Upper lobe of left lung (tissue), 6 donors: ENCODE results near the gene HIVEP2. TPM values are rescaled to one million over a fixed set of nuclear protein-coding genes. Genes with fewer than 3 reads are reported as not detected.

Experiments
- ATAC-seq, 2 donors: fragments of 200-7000 bp; cut with Tn5 transposase; one replicate each; pipeline ENCODE4 v1.9.1; 2022; ENCODE audit warnings: mild to moderate bottlenecking in 2 of 2, moderate library complexity in 2 of 2; ENCODE audit not compliant: low FRiP score in 2 of 2
- DNase-seq, 2 donors: peaks; one replicate each; pipeline ENCODE4 v3.0.0-alpha.2; 2019 to 2020
- H3K27ac ChIP-seq, 4 donors: fragments of 200-600 bp; sonication (generic); one replicate each; pipeline ENCODE4 v1.5.1; 2016 to 2019
- H3K27me3 ChIP-seq, 4 donors: fragments of 200-600 bp; sonication (generic); one replicate each; pipeline ENCODE4 v1.5.1; 2017 to 2019
- H3K36me3 ChIP-seq, 4 donors: fragments of 200-600 bp; sonication (generic); one replicate each; pipeline ENCODE4 v1.5.1; 2016 to 2019
- H3K4me1 ChIP-seq, 4 donors: fragments of 200-600 bp; sonication (generic); one replicate each; pipeline ENCODE4 v1.5.1; 2018 to 2019
- H3K4me3 ChIP-seq, 4 donors: fragments of 200-600 bp; sonication (generic); one replicate each; pipeline ENCODE4 v1.5.1; 2017 to 2019; ENCODE audit warnings: mild to moderate bottlenecking in 2 of 4, moderate library complexity in 1 of 4
- H3K9me3 ChIP-seq, 4 donors: fragments of 200-600 bp; sonication (generic); one replicate each; pipeline ENCODE4 v1.5.1; 2018 to 2019
- EP300 ChIP-seq, 4 donors: sonication (generic); formaldehyde crosslinking; IDR thresholded peaks; one replicate each; pipeline ENCODE4 v1.5.1; 2017; ENCODE audit warnings: antibody characterized with exemption in 4 of 4, control low read depth in 2 of 4
- POLR2A ChIP-seq, 4 donors: fragments of 450-650 bp; IDR thresholded peaks; one replicate each; pipeline ENCODE4 v1.5.1; 2016 to 2017; ENCODE audit warnings: antibody characterized with exemption in 4 of 4, mild to moderate bottlenecking in 2 of 4
- POLR2AphosphoS5 ChIP-seq, 2 donors: sonication (generic); formaldehyde crosslinking; IDR thresholded peaks; one replicate each; pipeline ENCODE4 v1.5.1; 2017; ENCODE audit warnings: antibody characterized with exemption in 2 of 2
- WGBS, 2 donors: methylation state at CpG; one replicate each; pipeline ENCODE4 v1.1.5; 2017 to 2018; 5-methylcytosine and 5-hydroxymethylcytosine counted together
- total RNA-seq, 6 donors: library from RNA; depleted of rRNA in 4 of 6; stranded (reverse); fragments of >200 nt in 4 of 6; gene quantifications; one replicate each; pipeline versions ENCODE4 v1.1.0 to v1.2.1, GENCODE V29; 2016 to 2021
- TF ChIP-seq, protein P1 (sequence below), 6 experiments: fragments of 450-650 bp in 4 of 6; fragments of 200-600 bp in 2 of 6; sonication (generic) in 2 of 6; IDR thresholded peaks; one replicate each; pipeline ENCODE4 v1.5.1; 2016 to 2019; ENCODE audit warnings: antibody characterized with exemption in 6 of 6
- donor health status: DM: no; HTN: no; CAD: no; lungs with moderate emphysema.
- donor health status: DM: no; HTN: yes; CAD: no; lungs with severe emphysema.

HIVEP2 gene
- total RNA-seq, 6 donors from 2014 or later, result 10.4 to 32.5 (median 19.6) TPM

DNA sequence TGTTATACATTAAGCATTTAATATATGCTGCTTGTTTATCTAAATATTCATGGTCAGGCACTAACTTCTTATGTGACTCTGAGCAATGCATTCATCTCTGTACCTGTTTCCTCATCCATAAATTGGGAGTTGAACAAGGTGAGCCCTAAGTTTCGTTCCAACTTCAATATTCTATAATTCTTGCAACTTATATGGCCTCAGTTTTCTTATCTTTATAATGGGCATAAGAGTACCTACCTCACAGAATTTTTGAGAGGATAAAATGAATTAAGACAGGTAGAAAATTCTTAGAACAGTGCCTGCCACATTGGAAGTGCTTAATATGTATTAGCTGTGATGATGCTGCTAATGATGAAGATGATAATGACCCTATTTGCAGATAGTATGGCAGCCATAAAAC is 11.8 kb upstream of the HIVEP2 start:
- Histone ChIP-seq H3K27me3 (no peaks in the 10 kb centered on the region), H3K4me3 (no peak overlapping the region), H3K4me1 (no peaks in the 10 kb centered on the region), H3K27ac (no peak overlapping the region), H3K36me3 (no peaks in the 10 kb centered on the region), H3K9me3 (no peaks in the 10 kb centered on the region)
- ATAC-seq (no peak), DNase-seq (no peak)
- 90 to 100% methylated on average over 1 of the region's 1 CpG for WGBS, 2 donors
- TF ChIP-seq, protein P1, sequence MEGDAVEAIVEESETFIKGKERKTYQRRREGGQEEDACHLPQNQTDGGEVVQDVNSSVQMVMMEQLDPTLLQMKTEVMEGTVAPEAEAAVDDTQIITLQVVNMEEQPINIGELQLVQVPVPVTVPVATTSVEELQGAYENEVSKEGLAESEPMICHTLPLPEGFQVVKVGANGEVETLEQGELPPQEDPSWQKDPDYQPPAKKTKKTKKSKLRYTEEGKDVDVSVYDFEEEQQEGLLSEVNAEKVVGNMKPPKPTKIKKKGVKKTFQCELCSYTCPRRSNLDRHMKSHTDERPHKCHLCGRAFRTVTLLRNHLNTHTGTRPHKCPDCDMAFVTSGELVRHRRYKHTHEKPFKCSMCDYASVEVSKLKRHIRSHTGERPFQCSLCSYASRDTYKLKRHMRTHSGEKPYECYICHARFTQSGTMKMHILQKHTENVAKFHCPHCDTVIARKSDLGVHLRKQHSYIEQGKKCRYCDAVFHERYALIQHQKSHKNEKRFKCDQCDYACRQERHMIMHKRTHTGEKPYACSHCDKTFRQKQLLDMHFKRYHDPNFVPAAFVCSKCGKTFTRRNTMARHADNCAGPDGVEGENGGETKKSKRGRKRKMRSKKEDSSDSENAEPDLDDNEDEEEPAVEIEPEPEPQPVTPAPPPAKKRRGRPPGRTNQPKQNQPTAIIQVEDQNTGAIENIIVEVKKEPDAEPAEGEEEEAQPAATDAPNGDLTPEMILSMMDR (IDR thresholded peaks at IDR 0.05), result no peak
- no peak for TF ChIP-seq POLR2A (IDR thresholded peaks at IDR 0.05)
- TF ChIP-seq EP300 (IDR thresholded peaks at IDR 0.05), result no peak
- no peak for TF ChIP-seq POLR2AphosphoS5 (IDR thresholded peaks at IDR 0.05)

DNA sequence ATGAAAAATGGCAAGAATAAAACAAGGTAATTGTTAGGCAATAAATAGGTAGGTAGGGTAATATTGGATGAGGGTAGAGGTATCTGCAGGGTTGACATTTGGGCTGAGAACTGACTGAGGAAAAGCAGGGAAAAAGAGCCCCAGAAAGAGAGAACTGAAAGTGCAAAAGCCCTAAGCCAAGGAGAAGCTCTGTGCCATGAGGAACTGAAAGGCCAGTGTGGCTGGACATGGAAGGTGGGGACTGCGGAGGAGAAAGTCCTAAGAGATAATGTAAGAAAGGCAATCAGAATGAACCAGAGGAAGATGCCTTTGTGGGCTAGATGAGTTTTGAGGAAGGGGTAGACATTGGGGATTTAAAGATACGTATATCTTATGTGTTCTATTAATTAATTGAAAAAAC is 9.9 kb upstream of the HIVEP2 start:
- Histone ChIP-seq H3K36me3 (no peaks in the 10 kb centered on the region), H3K4me1 (no peaks in the 10 kb centered on the region), H3K4me3 (no peak overlapping the region), H3K27me3 (no peaks in the 10 kb centered on the region), H3K9me3 (no peaks in the 10 kb centered on the region), H3K27ac (no peak overlapping the region)
- no peak for TF ChIP-seq EP300 (IDR thresholded peaks at IDR 0.05)
- TF ChIP-seq, protein P1 (IDR thresholded peaks at IDR 0.05), result no peak
- DNase-seq (no peak), ATAC-seq (peak in 1 of 2 donors; percentile 75)
- 79 to 83% methylated on average over 2 of the region's 2 CpGs for WGBS, 2 donors

DNA sequence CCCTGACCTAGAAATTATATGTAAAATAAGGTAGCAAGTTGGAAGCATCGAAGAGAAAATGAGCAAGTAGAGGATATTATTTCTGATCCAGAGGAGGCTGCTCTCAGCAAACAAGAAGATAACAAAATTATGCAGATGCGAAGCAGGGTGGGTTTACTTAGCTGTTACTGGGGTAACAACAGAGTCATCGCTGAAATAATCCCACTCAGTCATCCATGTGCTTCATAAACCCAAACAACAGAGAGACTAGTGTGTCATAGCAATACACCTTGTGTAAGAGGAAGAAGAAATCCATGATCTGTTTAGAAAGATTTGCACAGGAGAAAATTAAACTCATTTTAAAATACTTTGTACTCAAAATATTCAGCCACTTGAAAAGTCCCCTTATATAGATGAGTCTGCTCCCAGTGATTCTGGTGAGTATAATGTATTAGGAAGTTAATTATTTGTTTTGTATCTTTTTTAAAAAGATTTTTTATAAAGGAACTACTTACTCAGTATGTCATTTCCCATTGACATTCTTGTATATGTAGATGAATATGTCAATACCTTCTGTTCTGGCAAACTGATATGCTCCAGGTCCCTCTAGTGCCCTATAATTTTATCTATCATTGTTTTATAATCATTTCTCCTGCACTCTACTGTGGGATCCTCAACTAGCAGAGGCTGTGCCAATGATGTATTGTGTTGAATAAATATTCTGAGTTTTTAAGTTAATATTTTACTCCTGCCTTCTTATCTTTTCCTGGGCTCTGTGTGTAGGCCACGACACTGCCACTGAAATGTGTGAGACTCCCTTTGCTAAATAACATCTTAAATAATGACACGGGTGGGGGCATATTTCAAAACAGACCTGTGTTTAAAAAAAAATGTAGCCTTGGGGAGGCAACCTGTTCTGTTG is 8.6 kb upstream of the HIVEP2 start:
- no peaks in the 10 kb centered on the region for H3K9me3 ChIP-seq
- no peak overlapping the region for H3K27ac ChIP-seq
- H3K4me1 ChIP-seq, result no peaks in the 10 kb centered on the region
- WGBS, 2 donors, result 84 to 86% methylated on average over 5 of the region's 5 CpGs
- H3K4me3 ChIP-seq, result no peak overlapping the region
- H3K36me3 ChIP-seq, result no peaks in the 10 kb centered on the region
- H3K27me3 ChIP-seq, result no peaks in the 10 kb centered on the region
- TF ChIP-seq, protein P1 (IDR thresholded peaks at IDR 0.05), result no peak
- TF ChIP-seq POLR2A (IDR thresholded peaks at IDR 0.05), result no peak
- no peak for TF ChIP-seq EP300 (IDR thresholded peaks at IDR 0.05)
- TF ChIP-seq POLR2AphosphoS5 (IDR thresholded peaks at IDR 0.05), result no peak
- no peak for DNase-seq
- no peak for ATAC-seq

GRCh38 chr6:142952614-142953013 is 7.6 kb upstream of the HIVEP2 start:
- Histone ChIP-seq H3K4me3 (no peak overlapping the region), H3K36me3 (no peaks in the 10 kb centered on the region), H3K9me3 (no peaks in the 10 kb centered on the region), H3K27ac (no peak overlapping the region), H3K4me1 (no peaks in the 10 kb centered on the region), H3K27me3 (no peaks in the 10 kb centered on the region)
- DNase-seq, result no peak
- WGBS, 2 donors, result 85 to 89% methylated on average over 3 of the region's 3 CpGs
- no peak for ATAC-seq
- TF ChIP-seq POLR2A (IDR thresholded peaks at IDR 0.05) (no peak), EP300 (IDR thresholded peaks at IDR 0.05) (no peak), POLR2AphosphoS5 (IDR thresholded peaks at IDR 0.05) (no peak)
- TF ChIP-seq, protein P1 (IDR thresholded peaks at IDR 0.05), result no peak

GRCh38 chr6:142950291-142950690 is 5.3 kb upstream of the HIVEP2 start:
- no peak overlapping the region for H3K4me3 ChIP-seq
- no peaks in the 10 kb centered on the region for H3K4me1 ChIP-seq
- no peaks in the 10 kb centered on the region for H3K36me3 ChIP-seq
- H3K27ac ChIP-seq, result no peak overlapping the region
- no peaks in the 10 kb centered on the region for H3K27me3 ChIP-seq
- ATAC-seq (no peak), DNase-seq (no peak)
- no peaks in the 10 kb centered on the region for H3K9me3 ChIP-seq
- 50 to 64% methylated on average over 1 of the region's 1 CpG for WGBS, 2 donors
- no peak for TF ChIP-seq POLR2AphosphoS5 (IDR thresholded peaks at IDR 0.05)
- TF ChIP-seq EP300 (IDR thresholded peaks at IDR 0.05), result no peak
- TF ChIP-seq POLR2A (IDR thresholded peaks at IDR 0.05), result no peak
- TF ChIP-seq, protein P1 (IDR thresholded peaks at IDR 0.05), result no peak
